HG03060 (cell line): ENCODE results near the gene UGT1A6.
"Not testable (repeated sequence)": the region's sequence is repeated elsewhere in the genome, so short reads cannot be mapped to it uniquely, and the experiment has no call there.

Experiments used
- ATAC-seq: cut with Tn5 transposase; IDR thresholded peaks from one replicate; pipeline ENCODE4 v1.9.1; 2021; ENCODE audit warnings: low read depth, moderate number of reproducible peaks; ENCODE audit not compliant: unreplicated experiment

UGT1A6 gene

GRCh38 chr2:233684640-233685039 lies 8.1 kb upstream of the UGT1A6 start:
- ATAC-seq: no peak

GRCh38 chr2:233686928-233687327 lies 5.8 kb upstream of the UGT1A6 start:
- no peak for ATAC-seq

GRCh38 chr2:233688341-233688740 lies 4.3 kb upstream of the UGT1A6 start:
- no peak for ATAC-seq

GRCh38 chr2:233689031-233689430 lies 3.7 kb upstream of the UGT1A6 start:
- ATAC-seq: no peak

GRCh38 chr2:233689501-233689900 lies 3.2 kb upstream of the UGT1A6 start:
- no peak for ATAC-seq

- ATAC-seq: no peak
Observed at GRCh38 chr2:233690444-233690843, 2.2 kb upstream of the UGT1A6 start.

GRCh38 chr2:233691443-233692433 lies 952 bp upstream of the UGT1A6 start:
- no peak for ATAC-seq

GRCh38 chr2:233693963-233694362 lies 1.3 kb downstream of the UGT1A6 start:
- ATAC-seq: no peak

GRCh38 chr2:233698740-233699139 lies 6.0 kb downstream of the UGT1A6 start:
- ATAC-seq: no peak

GRCh38 chr2:233699424-233700027 lies 6.8 kb downstream of the UGT1A6 start:
- ATAC-seq: no peak

- no peak for ATAC-seq
Observed at GRCh38 chr2:233700028-233700635, 7.4 kb downstream of the UGT1A6 start.

- not testable (repeated sequence) for ATAC-seq
Observed at GRCh38 chr2:233700842-233701241, 8.2 kb downstream of the UGT1A6 start.

- no peak for ATAC-seq
Observed at GRCh38 chr2:233702238-233702637, 9.5 kb downstream of the UGT1A6 start.

- no peak for ATAC-seq
Observed at GRCh38 chr2:233705911-233706506, 13.3 kb downstream of the UGT1A6 start.

- ATAC-seq: no peak
Observed at GRCh38 chr2:233706720-233707119, 14.0 kb downstream of the UGT1A6 start.

GRCh38 chr2:233707940-233708644 lies 15.4 kb downstream of the UGT1A6 start:
- no peak for ATAC-seq

GRCh38 chr2:233708942-233709341 lies 16.3 kb downstream of the UGT1A6 start:
- no peak for ATAC-seq

GRCh38 chr2:233711312-233712008 lies 18.8 kb downstream of the UGT1A6 start:
- ATAC-seq: no peak

- no peak for ATAC-seq
Observed at GRCh38 chr2:233712611-233713261, 20.0 kb downstream of the UGT1A6 start, which contains the start of gene UGT1A5. Gene UGT1A5 (plus strand): TSS chr2:233712907. CDS start chr2:233712992, 85 bp downstream.
